ENCODE measurements around the gene IFFO2.
"Not testable (repeated sequence)": the region's sequence is repeated elsewhere in the genome, so short reads cannot be mapped to it uniquely, and the experiment has no call there.

IFFO2 gene

DNA sequence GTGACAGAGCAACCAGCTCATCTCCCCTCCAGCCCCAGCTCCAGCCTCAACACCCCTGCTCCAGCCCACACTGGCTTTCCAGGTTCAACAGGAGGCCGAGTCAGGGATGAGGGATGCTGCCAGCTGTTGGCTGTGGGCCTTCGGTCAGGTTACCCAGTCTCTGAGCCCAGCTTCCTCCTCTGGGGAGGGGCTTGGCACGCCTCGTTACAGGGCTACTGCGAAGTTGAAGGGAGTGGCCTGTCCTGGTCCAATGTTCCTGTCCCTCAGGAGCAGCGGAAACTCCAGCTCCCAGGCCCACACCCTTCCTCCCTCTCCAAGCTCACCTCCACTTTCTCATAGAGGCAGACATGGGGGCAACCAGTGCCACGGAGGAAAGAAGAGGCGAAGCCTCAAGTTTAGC is 81.9 kb downstream of the IFFO2 start:
- DNase-seq (ENCODE audit: low read depth), result no peak

GRCh38 chr1:18874036-18874435 is 82.4 kb downstream of the IFFO2 start:
- DNase-seq (ENCODE audit: low read depth), result no peak

DNA sequence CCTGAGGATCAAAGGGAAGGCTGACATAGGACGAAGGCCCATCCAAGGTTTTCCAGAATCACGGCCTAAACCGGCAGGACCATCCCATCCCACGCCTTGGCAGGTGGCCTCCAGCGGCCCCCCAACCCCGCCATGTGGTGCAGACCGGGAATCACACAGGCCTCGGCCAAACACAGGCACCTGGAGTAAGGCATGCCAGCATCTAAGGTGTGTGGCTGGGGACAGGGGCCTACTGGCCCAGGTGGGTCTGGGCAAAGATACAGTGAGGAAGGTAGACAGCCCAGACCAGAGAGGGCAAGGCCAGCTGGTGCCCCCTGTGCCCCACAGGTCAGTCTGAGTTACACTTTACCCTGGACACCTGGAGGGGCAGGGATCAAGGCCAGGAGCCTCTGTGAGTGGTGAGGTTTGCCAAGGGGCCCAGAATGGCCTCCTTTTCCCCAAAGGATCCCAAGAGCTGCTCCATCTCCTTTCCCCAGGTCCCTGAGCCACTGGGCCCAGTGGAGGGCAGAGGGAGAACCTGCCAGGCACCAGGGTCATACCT is 84.3 kb downstream of the IFFO2 start:
- DNase-seq (ENCODE audit: low read depth), result no peak

DNA sequence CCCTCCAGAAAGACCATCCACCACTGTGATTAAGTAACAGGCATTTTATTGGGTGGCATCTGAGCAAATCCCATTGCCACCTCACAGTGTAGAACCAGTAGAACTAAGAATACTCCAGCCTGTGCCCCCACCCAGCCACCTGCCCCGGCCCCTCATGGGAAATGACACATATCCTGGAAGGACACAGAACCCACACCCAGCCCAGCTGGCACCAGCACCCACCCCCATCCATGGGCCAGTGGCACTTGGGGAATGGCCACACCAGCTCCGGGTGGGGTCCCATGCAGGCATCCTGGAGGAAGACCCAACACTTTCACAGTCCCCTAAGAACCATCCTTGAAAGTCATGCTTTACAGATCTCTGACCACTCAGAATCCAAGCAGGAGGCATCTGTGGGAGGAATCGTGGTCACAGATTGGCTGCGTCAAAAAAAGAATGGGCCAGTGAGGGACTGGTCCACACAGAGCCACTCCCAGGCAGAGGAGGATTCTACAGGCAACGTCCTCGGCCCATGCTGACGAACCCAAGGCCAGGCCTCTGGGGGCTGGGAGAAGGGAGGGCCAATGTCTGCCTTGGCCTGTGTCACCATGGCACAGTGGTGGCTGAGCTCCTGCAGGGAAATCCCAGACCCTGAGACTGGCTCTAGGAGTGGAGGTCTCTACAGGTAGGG is 84.9 kb downstream of the IFFO2 start:
- DNase-seq (ENCODE audit: low read depth), result no peak

GRCh38 chr1:18870957-18871356 is 85.5 kb downstream of the IFFO2 start:
- DNase-seq (ENCODE audit: low read depth), result no peak

GRCh38 chr1:18870595-18870865 is 85.9 kb downstream of the IFFO2 start:
- not testable (repeated sequence) for DNase-seq (ENCODE audit: low read depth)

DNA sequence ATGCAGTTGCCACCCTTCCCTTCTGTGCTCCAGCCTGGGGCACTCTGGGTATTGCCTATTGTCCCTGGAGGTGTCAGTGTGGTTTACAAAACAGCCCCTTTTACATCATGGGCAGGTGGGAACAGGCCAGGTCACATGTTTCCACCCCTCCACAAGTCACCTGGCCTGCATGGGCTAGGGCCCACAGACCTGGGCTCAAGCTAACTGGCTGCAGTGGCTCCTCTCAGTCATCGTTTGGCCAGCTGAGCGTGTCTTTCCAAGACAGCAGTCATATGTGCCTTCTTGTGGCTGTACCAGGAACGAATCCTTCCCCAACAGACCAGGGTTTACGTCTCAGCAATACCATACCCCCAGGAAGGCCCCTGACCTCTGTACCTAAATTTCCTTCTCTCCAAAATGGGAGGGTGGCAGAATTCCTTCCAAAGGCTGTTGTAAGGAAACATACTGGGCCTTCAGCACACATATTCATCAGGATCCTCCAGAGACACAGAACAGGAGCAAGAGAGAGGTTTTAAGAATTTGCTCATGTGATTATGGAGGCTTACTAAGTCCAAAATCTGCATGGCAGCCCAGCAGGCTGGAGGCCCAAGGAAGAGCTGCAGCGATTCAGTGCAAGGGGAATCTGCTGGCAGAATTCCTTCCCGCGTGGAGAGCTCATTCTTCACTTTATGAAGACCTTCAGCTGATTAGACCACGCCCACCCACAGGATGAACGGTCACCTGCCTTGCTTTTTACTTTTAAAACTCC is 86.5 kb downstream of the IFFO2 start:
- DNase-seq (ENCODE audit: low read depth), result no peak

GRCh38 chr1:18868801-18869424 is 87.6 kb downstream of the IFFO2 start:
- no peak for DNase-seq (ENCODE audit: low read depth)

DNA sequence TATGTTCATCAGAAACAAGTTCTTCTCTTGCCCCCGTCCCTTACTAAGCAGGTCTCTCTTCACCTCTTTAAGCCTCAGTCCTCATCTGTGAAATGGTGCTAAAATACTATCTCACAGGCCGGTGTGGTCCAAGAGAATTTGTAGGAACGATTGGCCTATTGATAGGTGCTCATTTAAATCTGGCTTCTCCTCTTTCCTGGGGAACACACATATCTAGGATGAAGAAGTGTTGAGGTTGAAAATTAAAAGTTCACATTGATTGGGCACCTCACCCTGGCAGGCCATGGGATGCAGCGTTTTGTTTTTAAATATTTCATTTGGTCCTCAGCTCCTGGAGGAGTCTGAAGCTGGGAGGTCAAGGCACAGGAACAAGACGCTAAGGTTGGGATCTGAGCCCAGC is 88.1 kb downstream of the IFFO2 start:
- no peak for DNase-seq (ENCODE audit: low read depth)

- DNase-seq (ENCODE audit: low read depth), result no peak
Measured at GRCh38 chr1:18866846-18867245, 89.6 kb downstream of the IFFO2 start.

DNA sequence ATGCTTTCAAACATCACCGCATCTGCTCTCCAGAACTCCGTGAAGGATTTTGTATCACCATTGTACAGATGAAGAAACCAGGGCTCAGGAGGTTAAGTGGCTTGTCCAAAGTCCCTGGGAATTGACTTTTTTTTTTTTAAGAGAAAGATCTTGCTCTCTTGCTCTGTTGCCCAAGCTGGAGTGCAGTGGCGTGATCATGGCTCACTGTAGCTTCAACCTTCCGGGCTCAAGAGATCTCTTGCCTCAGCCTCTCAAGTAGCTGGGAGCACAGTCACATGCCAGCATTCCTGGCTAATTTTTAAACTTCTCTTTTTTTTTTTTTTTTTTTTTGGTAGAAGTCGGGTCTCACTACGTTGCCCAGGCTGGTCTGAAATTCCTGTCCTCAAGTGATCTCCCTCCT is 90.2 kb downstream of the IFFO2 start:
- no peak for DNase-seq (ENCODE audit: low read depth)

DNA sequence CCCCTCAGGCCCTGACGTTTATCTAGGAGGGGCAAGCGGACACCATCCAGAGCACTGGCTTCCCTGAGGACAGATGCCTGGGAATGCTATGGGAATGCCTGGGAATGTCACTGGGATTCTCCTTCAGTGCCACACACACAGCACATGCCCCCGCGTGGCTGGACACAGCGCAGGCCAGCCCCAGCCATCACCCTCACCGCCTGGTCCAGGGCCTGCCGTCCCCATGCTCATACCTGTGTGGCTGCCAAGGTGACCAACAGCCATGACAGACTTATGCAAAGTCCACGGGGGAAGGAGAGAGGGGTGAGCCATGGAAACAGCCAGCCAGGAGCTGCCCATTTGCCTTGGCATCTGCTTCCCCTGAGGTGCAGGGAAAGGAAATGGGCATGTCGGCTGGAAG is 91.3 kb downstream of the IFFO2 start:
- DNase-seq (ENCODE audit: low read depth), result no peak

DNA sequence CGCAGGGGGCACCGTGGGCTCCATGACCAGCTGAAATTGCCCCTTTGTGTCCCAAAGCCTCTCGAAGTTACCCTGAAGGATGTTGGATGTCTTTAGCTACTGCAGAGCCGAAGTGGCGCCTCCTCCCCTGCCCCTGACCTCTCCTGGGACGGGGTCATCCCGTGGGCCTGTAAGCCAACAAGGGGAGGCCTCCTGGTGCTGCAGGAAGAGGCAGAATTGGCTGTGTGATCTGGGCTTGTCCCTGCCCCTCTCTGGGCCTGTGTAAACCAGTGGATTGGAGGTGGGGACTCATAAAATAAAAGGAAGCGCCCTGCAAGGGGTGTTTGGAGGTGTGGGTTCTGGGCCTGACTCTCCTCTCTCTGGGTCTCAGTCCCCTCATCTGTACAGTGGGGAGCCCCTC is 94.9 kb downstream of the IFFO2 start:
- no peak for DNase-seq (ENCODE audit: low read depth)

- DNase-seq (ENCODE audit: low read depth), result no peak
Measured at GRCh38 chr1:18861082-18861481, 95.4 kb downstream of the IFFO2 start.

DNA sequence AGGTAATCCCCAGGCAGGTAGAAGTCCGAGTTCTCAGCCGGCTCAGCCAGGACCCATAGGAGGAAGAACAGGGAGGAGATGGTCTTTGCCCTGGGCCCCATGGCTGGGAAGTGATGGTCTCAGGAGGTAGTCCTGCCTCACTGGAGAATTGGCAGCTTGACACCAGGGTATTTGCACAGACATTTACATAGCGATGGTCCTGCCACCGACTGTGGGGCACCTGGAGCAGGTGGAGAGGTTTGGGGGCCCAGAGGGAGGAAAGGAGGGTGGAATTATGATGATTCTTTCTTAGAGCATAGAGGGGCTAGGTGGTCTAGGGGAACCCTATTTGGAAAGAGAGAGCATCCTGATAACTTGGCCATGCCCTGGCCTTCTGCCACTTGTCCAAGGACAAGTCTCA is 96.9 kb downstream of the IFFO2 start, which contains the start of gene TAS1R2:
Gene TAS1R2, minus strand, starts transcription at position 101 of the 400 bp plus-strand sequence. Its CDS starts 0 bp downstream, at position 101.
- DNase-seq (ENCODE audit: low read depth), result no peak

GRCh38 chr1:18858070-18858688 is 98.3 kb downstream of the IFFO2 start:
- DNase-seq (ENCODE audit: low read depth), result no peak

DNA sequence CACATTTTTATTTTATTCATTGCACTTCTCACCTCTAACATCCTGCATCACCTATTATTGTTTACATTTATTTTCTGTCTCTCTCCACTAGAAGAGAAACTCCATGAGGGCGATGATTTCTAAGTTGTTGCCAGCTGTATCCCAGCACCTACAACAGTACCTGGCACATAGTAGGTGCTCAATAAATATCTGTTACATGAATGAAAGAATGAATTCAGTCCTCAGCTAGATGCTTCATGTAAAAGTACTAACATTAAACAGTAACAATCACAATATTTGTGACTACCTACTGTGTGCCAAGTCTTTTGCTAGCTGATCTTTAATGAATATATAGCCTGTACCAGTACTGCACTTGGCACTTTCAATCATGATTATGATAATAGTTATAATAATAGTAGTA is 100.0 kb downstream of the IFFO2 start:
- DNase-seq (ENCODE audit: low read depth), result no peak

- no peak for DNase-seq (ENCODE audit: low read depth)
Measured at GRCh38 chr1:18855573-18855972, 100.9 kb downstream of the IFFO2 start.

- DNase-seq (ENCODE audit: low read depth), result no peak
Measured at GRCh38 chr1:18854331-18855025, 102.0 kb downstream of the IFFO2 start.
